NCI-H2029 (cell line): ENCODE measurements around the gene PCGF1.
A peak's percentile ranks its signal among the peaks of the same experiment; 100 is the strongest.

Experiments used
- DNase-seq: peaks from one replicate; lab custom pipeline; 2025; lab: John Stamatoyannopoulos, UW

PCGF1 gene

DNA sequence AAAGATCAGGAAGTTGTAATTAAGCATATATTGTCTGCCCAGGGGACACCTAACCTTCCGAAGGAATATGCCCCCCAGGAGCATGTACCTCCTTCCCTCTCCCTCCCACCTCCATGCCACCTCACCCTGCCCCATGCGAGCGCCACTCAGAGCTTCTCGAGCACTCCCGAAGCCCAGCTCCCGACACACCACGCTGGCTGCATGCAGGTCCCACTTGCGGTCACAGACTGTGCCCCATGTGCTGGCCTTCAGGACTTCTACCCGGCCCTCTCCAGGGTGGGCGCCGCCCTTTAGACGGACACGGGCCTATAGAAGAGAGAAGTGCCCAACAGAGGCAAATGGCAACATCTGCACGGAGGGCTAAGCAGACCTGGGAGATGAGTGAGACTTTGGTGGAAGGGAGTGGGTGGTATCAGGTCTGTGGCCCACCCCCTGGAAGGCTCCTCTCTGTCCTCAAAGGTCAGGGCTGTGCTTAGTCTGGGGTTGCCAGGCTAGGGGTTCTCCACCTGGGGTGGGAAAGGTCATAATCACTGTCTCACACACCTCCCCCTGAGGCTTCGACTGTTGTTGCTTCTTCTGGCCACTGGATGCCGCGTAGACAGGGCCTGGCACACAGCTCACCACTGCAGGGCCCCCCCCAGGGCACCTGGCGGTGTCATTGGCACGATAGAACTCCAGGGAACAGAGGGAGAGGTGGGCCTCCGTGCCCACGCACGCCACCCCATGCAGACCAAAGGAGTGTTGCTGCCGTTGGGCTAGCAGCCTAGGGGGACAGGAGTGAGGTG is 28.9 kb upstream of the PCGF1 start:
- no peak for DNase-seq

DNA sequence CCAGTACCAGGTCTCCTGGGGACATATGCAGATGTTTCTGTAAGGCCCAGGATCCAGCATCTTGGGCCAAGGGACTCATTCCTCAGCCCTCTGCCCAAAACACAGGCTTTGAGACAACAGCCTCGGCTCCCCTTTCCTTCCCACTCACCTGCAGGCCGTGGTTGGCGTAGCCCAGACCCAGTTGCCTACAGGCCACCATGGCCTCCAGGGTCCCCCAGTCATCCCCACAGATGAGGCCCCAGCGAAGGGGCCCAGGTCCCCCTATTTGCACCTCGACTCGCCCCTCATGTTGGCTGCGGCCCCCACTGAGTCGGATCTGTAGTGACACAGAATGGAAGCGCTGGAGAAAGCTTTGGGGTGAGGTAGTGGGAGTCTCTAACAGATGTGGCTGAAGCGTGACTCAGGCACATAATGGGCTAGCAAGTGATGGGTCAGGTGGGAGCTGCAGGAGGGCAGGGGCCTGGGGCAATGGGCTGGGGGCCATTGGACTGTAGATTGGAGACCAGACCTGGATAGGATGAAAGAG is 28.0 kb upstream of the PCGF1 start:
- DNase-seq: no peak

DNA sequence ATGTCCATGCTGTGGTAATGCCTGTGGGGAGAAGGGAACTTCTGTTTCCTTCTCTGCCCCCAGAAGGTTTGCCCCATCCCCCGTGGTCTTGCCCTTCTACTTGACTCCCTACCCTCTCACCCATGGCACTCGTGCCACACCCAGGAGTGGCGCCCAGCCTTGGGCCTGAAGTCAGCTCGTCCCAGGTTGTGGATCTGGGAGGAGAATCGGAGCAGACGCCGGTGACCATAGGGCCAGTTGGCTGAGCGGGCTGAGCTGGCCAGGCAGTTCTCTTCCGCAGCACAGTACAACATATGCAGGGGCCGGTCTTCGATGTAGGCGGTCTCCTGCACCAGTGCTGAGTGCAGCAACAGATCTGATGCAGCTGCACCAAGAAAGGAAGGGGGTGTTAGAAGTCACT is 26.9 kb upstream of the PCGF1 start:
- no peak for DNase-seq

DNA sequence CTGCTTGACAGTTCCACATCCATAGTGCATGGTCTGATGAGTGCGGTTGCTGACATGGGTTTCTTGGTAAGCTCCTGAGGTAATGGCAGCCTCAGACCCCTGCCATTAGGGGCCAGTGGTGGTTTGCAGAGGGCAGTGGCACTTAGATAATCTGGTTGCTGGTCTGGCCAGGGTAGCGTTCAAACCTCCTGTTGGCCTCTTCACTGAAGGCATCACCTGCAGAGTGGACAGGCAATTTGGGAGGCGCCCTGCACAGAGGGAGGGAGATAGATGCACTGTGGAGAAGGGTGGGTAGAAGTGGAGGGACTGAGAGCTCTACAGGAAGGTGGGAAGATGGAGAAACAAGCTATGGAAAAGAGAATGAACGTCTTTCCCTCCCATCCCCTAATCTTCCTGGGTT is 26.0 kb upstream of the PCGF1 start:
- DNase-seq: no peak

DNA sequence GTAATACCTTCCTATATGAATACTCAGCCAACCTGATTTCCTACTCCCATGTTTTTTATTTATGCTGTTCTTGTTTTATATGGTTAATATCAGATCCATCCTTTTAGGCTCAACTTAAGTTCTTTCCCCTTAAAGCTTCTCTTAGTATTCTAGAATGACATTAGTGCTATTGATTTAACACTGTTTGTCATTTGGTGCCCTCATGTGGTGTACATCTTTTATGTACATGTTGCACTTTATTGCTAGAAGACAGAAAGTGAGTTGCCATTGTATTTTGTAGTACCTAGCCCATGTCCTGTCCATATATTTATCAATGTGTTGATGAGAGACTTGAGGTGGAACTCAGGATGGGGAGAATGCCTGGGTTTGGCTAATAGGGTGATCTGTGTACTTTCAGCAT is 24.7 kb upstream of the PCGF1 start:
- no peak for DNase-seq

DNA sequence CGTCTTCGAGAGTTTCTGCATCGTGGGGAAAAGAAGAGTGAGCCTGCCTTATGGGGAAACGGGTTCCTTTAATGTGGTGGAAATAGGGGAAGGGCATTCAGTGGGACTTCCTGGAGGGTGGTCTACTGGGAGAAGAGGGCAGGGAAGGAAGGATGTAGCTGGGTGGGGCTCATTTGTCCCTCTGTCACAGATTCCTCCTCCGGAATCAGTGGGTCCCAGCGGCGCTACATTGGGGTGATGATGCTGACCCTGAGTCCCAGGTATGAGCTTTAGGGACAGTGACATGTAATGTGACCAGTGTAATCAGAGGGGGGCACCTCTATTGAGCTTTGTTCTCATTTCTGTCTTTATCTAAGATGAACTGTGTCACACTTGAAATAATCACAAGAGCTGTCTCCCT is 24.2 kb upstream of the PCGF1 start:
- DNase-seq: no peak

DNA sequence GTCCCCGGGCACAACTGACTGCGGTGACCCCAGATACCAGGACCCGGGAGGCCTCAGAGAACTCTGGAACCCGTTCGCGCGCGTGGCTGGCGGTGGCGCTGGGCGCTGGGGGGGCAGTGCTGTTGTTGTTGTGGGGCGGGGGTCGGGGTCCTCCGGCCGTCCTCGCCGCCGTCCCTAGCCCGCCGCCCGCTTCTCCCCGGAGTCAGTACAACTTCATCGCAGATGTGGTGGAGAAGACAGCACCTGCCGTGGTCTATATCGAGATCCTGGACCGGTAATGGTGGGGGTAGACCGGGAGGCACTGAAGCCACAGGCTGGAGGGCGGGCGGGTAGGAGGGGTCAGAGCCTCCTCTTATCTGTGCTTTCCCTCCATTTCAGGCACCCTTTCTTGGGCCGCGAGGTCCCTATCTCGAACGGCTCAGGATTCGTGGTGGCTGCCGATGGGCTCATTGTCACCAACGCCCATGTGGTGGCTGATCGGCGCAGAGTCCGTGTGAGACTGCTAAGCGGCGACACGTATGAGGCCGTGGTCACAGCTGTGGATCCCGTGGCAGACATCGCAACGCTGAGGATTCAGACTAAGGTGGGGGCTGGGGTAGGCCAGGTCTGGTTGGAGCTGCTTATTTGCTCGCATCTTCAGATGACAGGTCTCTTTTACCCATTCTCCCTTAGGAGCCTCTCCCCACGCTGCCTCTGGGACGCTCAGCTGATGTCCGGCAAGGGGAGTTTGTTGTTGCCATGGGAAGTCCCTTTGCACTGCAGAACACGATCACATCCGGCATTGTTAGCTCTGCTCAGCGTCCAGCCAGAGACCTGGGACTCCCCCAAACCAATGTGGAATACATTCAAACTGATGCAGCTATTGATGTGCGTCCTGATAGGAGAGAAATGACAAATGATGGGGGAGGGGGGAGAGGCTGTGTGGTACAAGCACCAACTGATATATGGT is 23.0 kb upstream of the PCGF1 start:
- no peak for DNase-seq

DNA sequence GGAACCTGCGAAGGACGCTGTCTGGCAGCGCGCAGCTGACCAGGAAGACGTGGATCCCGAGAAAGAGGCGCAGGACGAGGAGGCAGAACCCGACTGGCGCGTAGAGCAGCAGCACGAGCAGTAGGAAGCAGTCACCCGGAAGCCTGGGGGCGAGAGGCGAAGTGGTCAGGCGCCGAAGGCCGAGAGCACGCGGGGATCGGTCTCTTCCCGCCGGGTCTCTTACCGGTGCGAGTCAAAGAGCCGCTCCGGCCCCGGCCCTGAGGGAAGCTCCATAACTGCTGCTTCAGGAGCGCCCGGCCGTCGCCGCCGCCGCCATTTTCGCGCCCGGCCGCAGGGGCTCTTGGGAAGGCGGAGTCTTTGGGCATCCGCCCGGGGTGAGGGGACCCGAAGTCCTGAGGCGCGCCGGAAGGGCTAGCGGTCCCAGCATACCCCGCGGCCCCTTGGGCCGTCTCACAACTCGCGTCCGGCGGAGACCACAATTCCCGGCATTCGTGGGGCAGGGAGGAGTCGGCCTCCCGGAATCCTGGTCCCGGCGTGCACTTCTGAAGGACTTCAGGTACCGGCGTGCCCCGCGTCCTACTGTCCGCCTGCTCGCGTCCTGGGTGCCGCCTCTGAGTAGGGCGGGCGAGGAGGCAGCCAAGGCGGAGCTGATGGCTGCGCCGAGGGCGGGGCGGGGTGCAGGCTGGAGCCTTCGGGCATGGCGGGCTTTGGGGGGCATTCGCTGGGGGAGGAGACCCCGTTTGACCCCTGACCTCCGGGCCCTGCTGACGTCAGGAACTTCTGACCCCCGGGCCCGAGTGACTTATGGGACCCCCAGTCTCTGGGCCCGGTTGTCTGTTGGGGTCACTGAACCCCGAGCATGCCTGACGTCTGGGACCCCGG is 22.1 kb upstream of the PCGF1 start, which contains the start of the genes AUP1 and HTRA2:
Gene AUP1 (minus strand): TSS at position 350 of the 882 bp plus-strand sequence. CDS start 77 bp downstream, at position 273.
Gene HTRA2 (plus strand): TSS at position 577 of the 882 bp plus-strand sequence. CDS start 74 bp downstream, at position 651.
- peak; percentile 96 for DNase-seq

DNA sequence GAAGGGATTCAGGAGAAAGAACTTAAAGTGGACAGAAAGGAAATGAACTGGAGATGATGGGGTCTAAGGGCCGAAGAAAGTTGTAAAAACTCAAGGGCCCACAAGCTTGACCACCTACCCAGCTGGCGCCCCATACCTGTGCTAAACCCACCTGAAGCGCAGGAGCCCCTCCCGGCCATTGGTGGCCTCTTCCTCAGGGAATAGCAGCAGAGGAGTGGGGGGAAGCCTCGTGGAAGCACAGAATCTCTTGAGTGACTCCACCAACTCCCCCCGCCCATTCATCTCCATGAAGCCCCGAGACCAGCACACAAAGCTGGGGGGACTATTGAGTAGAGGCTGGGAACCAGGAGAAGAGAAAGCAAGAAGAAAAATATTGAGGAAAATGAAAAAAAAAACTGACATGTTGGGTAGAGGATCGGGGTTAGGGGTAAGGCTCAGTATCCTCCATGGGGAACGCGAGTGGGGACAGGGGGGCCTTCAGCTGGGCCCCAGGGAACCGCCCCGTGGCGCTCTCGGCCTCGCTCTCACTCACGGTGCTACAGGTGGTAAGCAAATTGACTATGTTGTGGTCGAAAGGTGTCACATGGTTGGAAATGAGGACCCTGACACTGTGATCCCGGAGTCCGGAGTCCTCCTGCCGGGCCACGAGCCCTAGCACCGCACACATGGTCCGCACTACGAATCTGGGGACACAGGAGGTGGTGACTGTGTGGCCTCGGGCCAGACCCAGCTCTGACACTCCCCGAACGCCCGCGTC is 21.3 kb upstream of the PCGF1 start:
- DNase-seq: no peak

DNA sequence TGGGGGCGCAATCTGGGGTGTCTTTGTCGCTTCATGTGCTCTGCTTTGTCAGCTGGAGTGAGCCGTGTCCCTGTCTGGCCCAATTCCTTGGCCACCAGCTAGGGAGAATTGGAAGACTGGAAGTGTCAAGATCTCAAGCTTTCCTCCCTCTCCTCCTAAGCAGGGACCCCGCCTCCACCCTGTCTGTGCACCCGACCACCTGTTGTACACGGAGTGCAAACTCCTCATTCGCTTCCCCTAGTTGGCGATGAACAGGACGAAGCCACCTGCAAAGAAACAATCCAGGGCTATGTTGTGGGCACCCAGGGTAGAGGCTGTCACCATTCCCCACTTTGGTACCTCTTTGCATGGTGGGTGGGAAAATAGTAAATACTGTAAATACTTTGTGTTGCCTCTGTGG is 20.2 kb upstream of the PCGF1 start:
- no peak for DNase-seq

DNA sequence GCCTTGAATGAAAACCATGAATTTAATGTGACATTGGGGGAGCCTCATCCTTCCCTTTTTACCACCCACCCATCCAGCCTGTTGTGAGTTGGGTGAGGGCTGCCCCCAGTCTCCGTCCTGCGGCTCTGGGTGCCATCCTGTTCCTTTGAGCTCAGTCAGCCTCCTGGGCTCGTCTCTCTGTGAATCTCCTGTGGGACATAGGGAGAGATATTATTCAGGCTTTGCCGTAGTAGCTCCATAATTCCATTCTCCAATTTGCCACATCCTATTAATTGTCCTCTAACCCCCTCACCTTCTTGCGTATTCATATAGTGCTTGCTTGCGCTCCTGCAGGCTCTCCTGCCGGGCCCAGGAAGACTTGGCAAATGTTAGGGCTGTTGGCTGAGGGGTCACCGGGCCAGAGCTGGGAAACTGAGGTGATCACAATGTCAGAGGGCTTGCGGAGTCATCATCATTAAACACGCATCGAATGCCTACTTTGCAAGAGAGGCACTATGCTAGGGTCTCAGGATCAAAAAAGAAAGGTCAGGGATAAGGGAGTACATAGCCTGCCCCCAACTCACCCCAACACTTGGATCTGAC is 19.2 kb upstream of the PCGF1 start:
- no peak for DNase-seq

DNA sequence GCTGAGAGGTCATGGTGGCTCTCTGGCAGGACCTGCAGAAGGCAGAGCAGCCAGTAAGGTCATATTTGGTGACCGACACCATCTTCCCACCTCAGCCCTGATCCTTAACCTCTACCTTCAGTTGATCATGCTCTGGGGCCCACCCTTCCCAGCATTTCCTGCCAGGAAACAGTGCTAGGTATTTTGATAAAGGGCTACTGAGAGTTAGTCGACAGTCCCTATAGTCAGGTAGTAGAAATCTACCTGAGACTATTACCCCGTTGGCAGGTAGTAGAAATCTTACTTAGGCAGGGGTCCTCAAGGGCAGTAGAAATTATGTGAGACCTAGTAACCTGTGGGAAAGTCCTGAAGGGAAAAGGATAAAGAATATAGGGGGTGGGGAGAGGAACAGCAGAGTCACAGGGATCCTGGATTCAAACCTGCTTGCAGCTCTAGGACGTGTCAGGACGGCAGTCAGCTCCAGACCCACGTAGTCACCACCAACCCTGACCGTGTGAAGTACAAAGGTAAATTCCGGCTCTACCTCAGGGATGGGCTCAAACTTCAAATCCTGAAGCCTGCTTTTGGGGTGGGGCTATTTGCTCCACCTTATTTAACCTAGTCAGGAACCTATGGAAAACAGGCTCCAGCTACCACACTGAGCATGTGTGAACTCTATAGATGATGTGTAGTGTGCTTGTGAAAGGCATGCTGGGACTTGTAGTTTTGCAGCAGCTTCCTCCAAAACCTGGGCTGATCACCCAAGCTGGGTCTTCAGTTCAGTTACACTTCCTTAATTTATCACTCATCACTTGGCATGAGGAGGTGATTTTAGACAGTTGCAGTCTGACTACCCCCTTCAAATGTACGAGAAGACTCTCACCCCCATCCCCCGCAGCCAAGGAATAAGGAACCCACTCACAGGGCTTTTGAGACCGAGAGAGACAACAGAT is 18.5 kb upstream of the PCGF1 start, which contains the start of gene DQX1:
Gene DQX1 (minus strand): TSS at position 515 of the 932 bp plus-strand sequence. CDS start 502 bp downstream, at position 13.
- no peak for DNase-seq

DNA sequence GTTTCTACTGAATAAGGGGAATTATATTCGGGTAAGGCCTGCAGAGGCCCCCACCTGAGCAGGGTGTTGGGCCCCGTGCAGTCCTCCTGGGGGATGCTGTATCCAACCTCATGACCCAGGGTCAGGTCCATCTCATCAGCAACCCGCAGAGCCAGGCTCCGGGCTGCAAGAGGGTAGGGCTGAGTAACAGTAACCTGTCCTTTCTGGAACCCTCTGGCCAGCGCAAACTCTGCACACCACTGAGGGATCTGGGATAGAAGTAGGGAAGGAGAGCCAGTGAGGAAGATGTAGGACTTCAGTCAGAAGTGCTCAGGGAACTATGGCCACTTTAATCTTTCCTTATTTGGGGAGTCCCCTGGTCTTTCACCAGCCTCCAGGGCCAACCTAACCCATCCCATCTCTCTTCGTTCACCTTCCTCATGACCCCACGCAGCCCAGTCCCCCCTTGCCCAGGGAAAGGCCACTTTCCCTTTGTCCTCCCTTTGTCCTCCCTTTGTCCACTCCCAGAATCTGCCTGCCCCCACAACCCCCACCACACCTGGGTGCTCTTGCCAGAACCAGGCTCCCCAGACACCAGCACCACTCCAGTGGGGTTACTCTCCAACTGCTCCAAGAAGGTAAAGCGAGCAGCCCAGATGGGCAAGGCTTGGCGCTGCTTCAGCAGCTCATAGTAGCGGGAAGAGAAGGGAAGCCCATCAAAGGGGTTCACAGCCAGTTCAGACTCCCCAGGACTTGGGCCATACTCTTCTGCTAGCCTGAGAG is 17.6 kb upstream of the PCGF1 start:
- DNase-seq: no peak

DNA sequence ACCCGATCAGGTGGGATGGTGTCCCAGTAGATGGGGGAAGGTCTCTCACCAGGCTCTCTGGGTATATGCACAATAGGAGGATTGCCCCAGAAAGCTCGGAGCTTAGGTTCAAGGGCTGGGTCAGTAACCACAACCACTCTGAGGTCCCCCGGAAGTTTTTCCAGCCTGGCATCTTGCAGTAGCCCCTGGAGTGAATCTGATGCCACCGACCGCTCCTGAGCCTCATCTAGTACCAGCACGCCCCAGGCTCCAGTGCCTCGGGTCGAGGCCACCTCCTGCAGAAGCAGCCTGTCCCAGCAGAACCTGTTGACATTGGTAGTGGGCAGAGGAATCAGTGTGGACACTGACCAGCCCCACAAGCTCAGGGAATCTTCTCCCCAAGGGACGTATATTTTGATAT is 16.5 kb upstream of the PCGF1 start:
- no peak for DNase-seq

DNA sequence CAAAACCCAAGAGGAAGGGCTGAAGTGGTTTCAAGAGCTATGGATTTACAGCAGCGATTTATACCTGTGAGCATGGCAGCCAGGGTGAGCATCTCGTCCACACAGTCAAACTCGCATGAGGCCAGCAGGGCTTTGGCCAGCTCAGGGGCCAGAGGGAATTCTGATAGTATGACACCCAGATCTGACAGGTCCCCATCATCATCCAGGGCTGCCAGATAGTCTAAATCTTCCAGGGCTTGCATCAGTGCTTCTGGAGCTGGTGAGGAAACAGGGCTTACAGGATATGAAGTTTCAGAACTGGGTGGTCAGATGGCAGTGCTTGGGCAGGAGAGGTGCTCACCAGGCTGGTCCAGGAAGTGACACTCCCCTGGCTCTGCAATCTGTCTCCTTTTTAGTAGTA is 15.0 kb upstream of the PCGF1 start:
- DNase-seq: no peak

DNA sequence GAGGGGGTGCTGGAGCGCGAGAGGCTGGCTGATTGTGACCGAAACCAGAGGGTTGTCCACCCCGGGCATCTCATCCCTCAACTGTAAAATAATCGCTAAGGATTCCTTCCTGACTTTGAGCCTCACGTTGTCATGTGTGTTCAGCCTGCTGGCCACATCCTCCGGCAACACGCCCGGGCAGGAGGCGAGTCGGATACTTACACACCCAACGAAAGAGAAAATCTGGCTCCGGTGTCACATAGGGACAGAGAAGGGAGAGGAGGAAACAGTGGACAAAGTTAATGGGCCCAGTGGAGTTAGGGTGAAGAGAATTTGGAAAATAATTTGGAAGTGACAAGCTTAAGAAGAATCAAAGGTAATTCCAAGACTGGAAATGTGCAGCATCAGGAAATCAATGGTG is 9.2 kb upstream of the PCGF1 start:
- DNase-seq: no peak

DNA sequence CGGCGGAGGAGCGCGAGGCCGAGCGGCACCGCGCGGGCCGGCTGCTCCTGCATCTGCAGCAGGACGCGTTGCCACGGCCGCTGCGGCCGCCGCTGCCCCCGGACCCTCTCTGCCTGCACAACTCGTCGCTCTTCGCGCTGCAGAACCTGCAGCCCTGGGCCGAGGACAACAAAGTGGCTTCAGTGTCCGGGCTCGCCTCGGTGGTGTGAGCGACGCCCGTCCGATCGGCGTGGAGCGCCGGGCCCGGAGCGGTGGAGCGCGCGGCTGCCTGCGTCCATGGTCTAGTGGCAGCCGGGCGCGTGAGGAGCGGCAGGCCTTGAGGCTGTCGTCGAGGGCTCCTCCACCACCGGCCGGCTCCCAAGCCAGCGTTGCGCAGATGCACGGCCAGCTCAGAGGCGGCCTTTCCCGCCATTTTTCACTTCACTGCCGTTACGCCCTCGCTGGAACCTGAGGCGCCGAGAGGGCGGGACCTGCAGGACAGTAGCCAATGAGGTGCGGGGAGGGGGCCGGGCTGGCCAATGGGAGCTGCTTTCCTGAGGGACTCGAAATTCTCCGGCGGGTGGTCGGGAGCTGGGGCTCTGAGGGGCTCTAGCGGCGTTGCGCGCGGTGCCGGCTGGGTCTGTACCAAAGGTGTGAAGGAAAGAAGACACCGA is 8.6 kb upstream of the PCGF1 start:
- peak; percentile 25 for DNase-seq
